ENCODE data around the gene TTC34.

GRCh38 chr1:2809656-2810055, 8.2 kb upstream of the TTC34 start:
- TF ChIP-seq CTCF (conservative IDR thresholded peaks at IDR 0.05 in 1 of 2, IDR thresholded peaks at IDR 0.05 in 1 of 2; ENCODE audit: extremely low read depth in 1 of 2, insufficient read depth in 1 of 2, low read depth in 1 of 2, low read length in 2 of 2) (no peak), EZH2 (IDR thresholded peaks at IDR 0.05; ENCODE audit: borderline replicate concordance, low read length) (no peak)

All from mammary epithelial cell (primary cell).